SK-N-MC (cell line): ENCODE data around the gene C17orf50.

Source experiments
- EZH2 ChIP-seq: fragments of 200-600 bp; sonication (generic); IDR thresholded peaks from one replicate; pipeline ENCODE4 v1.6.1; 2017; ENCODE audit warnings: antibody characterized with exemption
- POLR2AphosphoS5 ChIP-seq: IDR thresholded peaks from 2 replicates; pipeline ENCODE4 v1.6.1; 2012; ENCODE audit warnings: mild to moderate bottlenecking, low read depth, low read length, borderline replicate concordance

DNA sequence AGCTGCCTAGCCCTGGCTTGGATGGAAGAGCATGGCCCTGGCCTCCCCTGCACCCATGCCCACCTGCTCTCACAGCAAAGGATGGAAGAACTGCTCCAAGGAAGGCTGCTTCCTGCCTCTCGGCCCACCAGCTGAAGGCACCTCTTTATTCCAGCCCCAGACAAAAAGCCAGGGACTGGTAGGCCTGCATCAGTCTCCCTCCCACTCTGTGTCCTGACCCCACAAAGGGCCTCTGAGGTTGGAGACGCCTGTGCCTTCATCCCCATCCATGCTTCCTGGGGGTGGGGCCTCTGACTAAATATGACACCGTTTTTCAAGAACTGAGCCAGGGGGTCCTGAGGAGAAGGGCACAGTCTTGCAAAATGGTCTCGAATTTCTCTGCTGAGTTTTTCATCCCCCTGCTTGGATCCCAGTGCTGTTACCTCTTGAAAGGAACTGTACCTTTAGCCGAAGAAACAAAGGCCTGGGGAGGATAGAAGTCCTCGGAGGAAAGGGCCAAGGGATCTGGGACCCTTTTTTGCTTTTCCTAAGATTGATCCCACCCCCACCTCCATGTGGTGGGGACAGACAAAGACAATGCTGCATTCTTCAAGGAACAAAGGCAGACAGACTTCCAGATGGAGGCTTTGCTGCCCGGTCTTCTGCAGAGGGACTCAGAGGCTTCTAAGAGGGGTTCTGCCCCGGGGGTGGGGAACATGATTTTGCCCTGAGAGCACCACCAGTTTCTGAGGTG lies 5.2 kb downstream of the C17orf50 start:
- TF ChIP-seq POLR2AphosphoS5 (no peak), EZH2 (no peak)
